Fibroblast of the aortic adventitia (primary cell): ENCODE data around the gene FAM8A1. TPM values are rescaled to one million over a fixed set of nuclear protein-coding genes. Genes with fewer than 3 reads are reported as not detected.

Experiments
- DNase-seq: peaks from one replicate; pipeline ENCODE4 v3.0.0-alpha.2; 2010; ENCODE audit warnings: low read depth
- H3K4me3 ChIP-seq: 2 replicates; pipeline ENCODE4 v1.5.1; 2011; ENCODE audit warnings: low read depth, mild to moderate bottlenecking, control low read depth, low read length, moderate library complexity
- total RNA-seq: library from RNA; depleted of rRNA; stranded (reverse); fragments of >200 nt; gene quantifications from 2 replicates; pipeline ENCODE4 v1.2.3, GENCODE V29; 2012; ENCODE audit warnings: low replicate concordance
- TF ChIP-seq, protein P1 (sequence below): IDR thresholded peaks from 2 replicates; pipeline ENCODE4 v1.5.1; 2011; ENCODE audit warnings: mild to moderate bottlenecking, low read length, control low read depth, inconsistent platforms; ENCODE audit not compliant: insufficient read depth

The FAM8A1 gene
- total RNA-seq, 1 donor: 28.9 TPM

DNA sequence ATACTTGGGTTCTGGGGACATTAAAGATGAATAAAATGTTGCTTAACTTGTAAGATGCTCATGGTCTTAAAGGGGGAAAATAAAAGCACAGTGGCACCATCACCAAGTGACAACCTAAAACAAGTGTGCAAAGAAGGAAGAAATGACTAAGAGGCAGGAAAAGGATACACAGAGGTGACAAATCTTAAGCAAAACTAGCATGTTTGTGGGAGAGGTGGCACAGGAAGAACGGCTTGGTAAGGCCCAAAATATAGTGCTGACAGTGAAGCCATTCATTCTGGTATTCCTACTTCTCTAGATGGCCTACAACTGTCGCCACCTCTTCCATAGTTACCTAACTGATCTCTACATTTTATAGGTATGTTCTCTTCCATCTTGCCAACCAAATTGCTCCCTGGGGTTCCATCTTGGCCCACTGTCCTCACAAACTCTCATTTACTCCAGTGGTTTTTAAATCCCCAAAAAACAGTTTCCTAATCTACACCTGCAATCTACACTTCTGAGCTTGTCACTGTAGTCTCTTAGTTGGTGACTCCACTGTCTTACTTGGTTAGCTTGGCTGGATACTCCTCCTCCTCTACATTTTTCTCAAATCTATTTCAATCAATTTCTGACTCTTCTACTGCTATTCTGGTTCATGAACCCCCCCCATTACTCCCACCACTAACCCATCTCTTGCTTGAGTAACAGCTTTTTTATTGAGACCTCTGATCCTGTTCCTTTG lies 33.5 kb downstream of the FAM8A1 start:
- no peak overlapping the region for H3K4me3 ChIP-seq
- no peak for DNase-seq
- TF ChIP-seq, protein P1, sequence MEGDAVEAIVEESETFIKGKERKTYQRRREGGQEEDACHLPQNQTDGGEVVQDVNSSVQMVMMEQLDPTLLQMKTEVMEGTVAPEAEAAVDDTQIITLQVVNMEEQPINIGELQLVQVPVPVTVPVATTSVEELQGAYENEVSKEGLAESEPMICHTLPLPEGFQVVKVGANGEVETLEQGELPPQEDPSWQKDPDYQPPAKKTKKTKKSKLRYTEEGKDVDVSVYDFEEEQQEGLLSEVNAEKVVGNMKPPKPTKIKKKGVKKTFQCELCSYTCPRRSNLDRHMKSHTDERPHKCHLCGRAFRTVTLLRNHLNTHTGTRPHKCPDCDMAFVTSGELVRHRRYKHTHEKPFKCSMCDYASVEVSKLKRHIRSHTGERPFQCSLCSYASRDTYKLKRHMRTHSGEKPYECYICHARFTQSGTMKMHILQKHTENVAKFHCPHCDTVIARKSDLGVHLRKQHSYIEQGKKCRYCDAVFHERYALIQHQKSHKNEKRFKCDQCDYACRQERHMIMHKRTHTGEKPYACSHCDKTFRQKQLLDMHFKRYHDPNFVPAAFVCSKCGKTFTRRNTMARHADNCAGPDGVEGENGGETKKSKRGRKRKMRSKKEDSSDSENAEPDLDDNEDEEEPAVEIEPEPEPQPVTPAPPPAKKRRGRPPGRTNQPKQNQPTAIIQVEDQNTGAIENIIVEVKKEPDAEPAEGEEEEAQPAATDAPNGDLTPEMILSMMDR: no peak

DNA sequence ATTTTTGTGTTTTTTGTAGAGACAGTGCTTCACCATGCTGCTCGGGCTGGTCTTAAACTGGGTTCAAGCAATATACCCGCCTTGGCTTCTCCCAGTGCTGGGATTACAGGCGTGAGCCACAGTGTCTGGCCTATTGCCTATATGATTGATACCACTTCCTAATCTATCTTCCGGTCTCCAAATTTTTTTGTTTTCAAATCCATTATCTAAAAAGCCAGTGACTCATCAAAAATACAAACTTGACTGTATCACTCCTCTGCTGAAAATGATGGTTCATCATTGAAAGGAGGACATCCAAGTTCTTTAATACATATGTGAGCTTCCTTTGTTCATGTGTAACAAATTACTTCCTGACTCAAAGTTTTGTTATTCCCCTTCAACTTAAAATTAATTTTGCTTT lies 35.5 kb downstream of the FAM8A1 start:
- TF ChIP-seq, protein P1: no peak
- DNase-seq: no peak

DNA sequence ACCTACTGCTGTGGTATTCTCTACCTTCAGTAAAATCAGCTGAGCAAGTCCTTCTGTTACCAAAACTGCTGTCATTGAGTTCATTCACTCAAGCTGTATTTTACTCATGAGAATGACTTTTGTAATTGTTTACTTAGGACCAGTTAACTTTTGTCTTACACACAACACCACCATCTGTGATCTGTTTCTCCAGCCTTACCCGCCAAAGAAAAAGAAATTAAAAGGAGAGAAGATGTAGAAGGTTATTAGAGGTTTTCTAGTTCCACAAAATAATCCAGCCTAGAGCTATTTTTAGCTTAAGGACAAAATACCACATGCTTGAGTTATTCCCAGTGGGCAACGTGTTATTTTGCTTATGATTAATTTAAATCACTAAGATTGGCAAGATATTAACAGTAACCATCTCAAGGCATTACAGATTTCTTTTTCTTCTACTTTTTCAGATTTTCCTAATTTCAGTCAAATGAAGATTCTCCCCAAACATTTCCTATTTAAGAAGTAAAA lies 38.2 kb downstream of the FAM8A1 start:
- TF ChIP-seq, protein P1: no peak
- peak; percentile 11 for DNase-seq
- H3K4me3 ChIP-seq: no peak overlapping the region

More for the DNA sequence above, 35.5 kb downstream of the FAM8A1 start:
- no peak overlapping the region for H3K4me3 ChIP-seq

DNA sequence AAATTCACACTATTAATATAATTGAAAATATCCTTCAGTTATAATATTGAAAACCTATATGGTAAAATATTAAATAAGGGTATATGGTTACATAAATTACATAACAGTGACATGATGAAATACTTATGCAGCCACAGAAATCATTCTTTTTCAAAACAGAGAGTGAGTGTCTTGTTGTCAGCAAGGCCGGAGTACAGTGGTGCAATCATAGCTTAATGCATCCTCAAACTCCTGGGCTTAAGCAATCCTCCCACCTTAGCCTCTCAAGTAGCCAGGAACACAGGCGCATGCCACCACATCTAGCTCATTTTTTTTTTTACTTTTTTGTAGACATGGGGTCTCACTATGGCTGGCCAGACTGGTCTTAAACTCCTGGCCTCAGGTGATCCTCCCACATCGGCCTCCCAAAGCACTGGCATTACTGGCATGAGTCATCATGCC lies 40.4 kb downstream of the FAM8A1 start:
- TF ChIP-seq, protein P1: no peak
- H3K4me3 ChIP-seq: no peak overlapping the region
- peak; percentile 36 for DNase-seq

DNA sequence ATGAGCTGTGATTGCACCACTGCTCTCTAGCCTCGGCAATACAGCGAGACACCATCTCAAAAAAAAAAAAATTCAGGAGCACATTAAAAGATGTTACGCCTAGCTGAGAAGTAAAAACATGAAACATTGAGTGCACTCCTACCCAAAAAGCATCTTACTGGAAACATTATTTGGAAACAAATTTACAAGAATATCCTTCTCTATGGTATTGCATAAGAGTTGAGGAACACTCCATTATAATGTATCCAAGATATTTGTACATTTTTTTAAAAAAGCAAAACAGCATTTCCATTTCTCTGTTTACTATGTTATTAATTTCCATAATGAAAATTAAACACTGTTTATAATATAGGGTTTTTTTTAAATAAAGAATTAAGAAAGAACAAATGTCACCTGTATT lies 48.6 kb downstream of the FAM8A1 start:
- TF ChIP-seq, protein P1: no peak
- H3K4me3 ChIP-seq: no peak overlapping the region
- DNase-seq: no peak

DNA sequence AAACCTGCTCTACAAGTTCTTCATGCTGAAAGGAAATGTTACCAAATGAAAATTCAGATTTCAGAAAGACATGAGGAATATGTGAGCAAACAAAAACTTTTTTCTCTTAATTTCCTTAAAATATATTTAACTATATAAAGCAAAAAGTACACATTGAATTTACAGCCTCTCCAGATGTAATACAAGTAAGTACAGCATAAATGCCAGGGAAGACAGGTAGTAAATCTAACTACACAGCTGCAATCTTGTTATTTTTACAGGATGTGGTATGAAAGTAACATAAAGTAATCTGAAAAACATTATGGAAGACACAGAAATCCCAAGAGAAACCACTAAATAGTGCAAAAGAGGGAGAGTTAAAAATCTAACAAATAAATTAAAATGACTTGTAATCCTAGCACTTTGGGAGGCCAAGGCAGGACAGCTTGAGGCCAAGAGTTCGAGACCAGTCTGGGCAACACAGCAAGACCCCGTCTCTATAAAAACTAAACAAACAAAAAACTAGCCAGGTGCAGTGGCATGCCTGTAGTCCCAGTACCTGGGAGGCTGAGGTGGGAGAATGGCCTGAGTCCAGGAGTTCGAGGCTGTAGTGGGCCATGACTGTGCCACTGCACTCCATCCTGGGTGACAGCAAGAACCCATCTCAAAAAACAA lies 50.7 kb downstream of the FAM8A1 start:
- no peak for DNase-seq
- H3K4me3 ChIP-seq: no peak overlapping the region
- TF ChIP-seq, protein P1: no peak
